HCT116 (cell line): Measurements from ENCODE around the gene OR10H2. TPM values are rescaled to one million over a fixed set of nuclear protein-coding genes. Genes with fewer than 3 reads are reported as not detected.

Experiments
- ATAC-seq: fragments of 200-7000 bp; cut with Tn5 transposase; 2 replicates; pipeline ENCODE4 v1.9.1; 2020; ENCODE audit warnings: mild to moderate bottlenecking, moderate library complexity
- BruUV-seq: library from RNA; stranded (reverse); fragments of 400-500 nt; replicated peaks from 2 replicates; lab custom pipeline; 2021; lab: Mats Ljungman, UMichigan
- CTCF ChIA-PET: fragments of 300-600 bp; sonication (Branson Sonifier 250); formaldehyde crosslinking; loops from one replicate; lab custom pipeline; 2021; ENCODE audit warnings: antibody characterized with exemption; lab: Charles Lee
- POLR2A ChIA-PET: fragments of 300-600, 350-600 bp; sonication (Branson Sonifier 250); formaldehyde crosslinking; loops from one replicate; lab custom pipeline; 2021; ENCODE audit warnings: antibody characterized with exemption; lab: Charles Lee
- RAD21 ChIA-PET, 2 experiments: fragments of 300-600 bp; sonication (Branson Sonifier 250); formaldehyde crosslinking; loops; one replicate each; lab custom pipeline; 2023; ENCODE audit warnings: low total read pairs in 2 of 2; ENCODE audit not compliant: uncharacterized antibody in 2 of 2, unreplicated experiment in 2 of 2, low non-redundant PET in 1 of 2; lab: Charles Lee
- DNase-seq: peaks from one replicate; pipeline ENCODE4 v3.0.0-alpha.2; 2010; ENCODE audit warnings: low read depth, low spot score
- H2AFZ ChIP-seq: fragments of 200-600 bp; shearing (Covaris generic), sonication (generic); 2 replicates; pipeline ENCODE4 v1.6.1; 2017; ENCODE audit warnings: low read depth, mixed run types, mixed read lengths, antibody characterized with exemption, low read length; ENCODE audit not compliant: poor library complexity, severe bottlenecking
- H3K27ac ChIP-seq: 2 replicates; pipeline ENCODE4 v1.5.1; 2012; ENCODE audit warnings: low read depth, low read length
- H3K27me3 ChIP-seq: fragments of 200-600 bp; sonication (generic); 2 replicates; pipeline ENCODE4 v1.6.1; 2016; ENCODE audit warnings: mixed run types, low read length, mixed read lengths; ENCODE audit not compliant: insufficient read depth
- H3K36me3 ChIP-seq, 2 experiments: fragments of 200-500 bp in 1 of 2; fragments of 200-600 bp in 1 of 2; sonication (Bioruptor generic) in 1 of 2; sonication (generic) in 1 of 2; 2 replicates each; pipeline versions ENCODE4 v1.5.1 to v1.6.1; 2014 to 2016; ENCODE audit warnings: low read length in 2 of 2, inconsistent platforms in 1 of 2, mixed read lengths in 1 of 2, mixed run types in 1 of 2; ENCODE audit not compliant: insufficient read depth in 2 of 2, control insufficient read depth in 1 of 2
- H3K4me1 ChIP-seq, 2 experiments: fragments of 200-600 bp in 1 of 2; sonication (generic) in 1 of 2; 2 replicates each; pipeline versions ENCODE4 v1.5.1 to v1.6.1; 2012 to 2017; ENCODE audit warnings: low read length in 2 of 2, inconsistent platforms in 1 of 2, mild to moderate bottlenecking in 1 of 2, mixed read lengths in 1 of 2, mixed run types in 1 of 2, moderate library complexity in 1 of 2; ENCODE audit not compliant: insufficient read depth in 2 of 2, control insufficient read depth in 1 of 2
- H3K4me2 ChIP-seq: fragments of 200-600 bp; sonication (generic); 2 replicates; pipeline ENCODE4 v1.6.1; 2017; ENCODE audit warnings: mixed run types, low read length, mixed read lengths
- H3K4me3 ChIP-seq, 2 experiments: fragments of 200-600 bp in 1 of 2; sonication (generic) in 1 of 2; replicated peaks in 1 of 2; 2 replicates each; pipeline ENCODE4 v1.5.1; 2011 to 2016; ENCODE audit warnings: low read length in 2 of 2, control low read depth in 1 of 2, low read depth in 1 of 2, mild to moderate bottlenecking in 1 of 2, mixed read lengths in 1 of 2, mixed run types in 1 of 2
- H3K79me2 ChIP-seq: fragments of 200-600 bp; sonication (generic); 2 replicates; pipeline ENCODE4 v1.6.1; 2017; ENCODE audit warnings: mild to moderate bottlenecking, mixed run types, low read length, moderate library complexity, mixed read lengths; ENCODE audit not compliant: insufficient read depth
- H3K9ac ChIP-seq: fragments of 200-600 bp; sonication (generic); 2 replicates; pipeline ENCODE4 v1.6.1; 2016; ENCODE audit warnings: low read length, mixed read lengths
- H3K9me2 ChIP-seq: fragments of 200-600 bp; sonication (generic), shearing (Covaris generic); 2 replicates; pipeline ENCODE4 v1.6.1; 2017; ENCODE audit warnings: mixed run types, mild to moderate bottlenecking, moderate library complexity; ENCODE audit not compliant: insufficient read depth
- H3K9me3 ChIP-seq, 2 experiments: fragments of 200-500 bp in 1 of 2; fragments of 200-600 bp in 1 of 2; sonication (Bioruptor generic) in 1 of 2; sonication (generic) in 1 of 2; 2 replicates each; pipeline ENCODE4 v1.6.1; 2014 to 2017; ENCODE audit warnings: low read length in 2 of 2, mixed read lengths in 2 of 2, inconsistent platforms in 1 of 2, low read depth in 1 of 2, mild to moderate bottlenecking in 1 of 2, mixed run types in 1 of 2, moderate library complexity in 1 of 2; ENCODE audit not compliant: control insufficient read depth in 1 of 2, insufficient read depth in 1 of 2
- H4K20me1 ChIP-seq: fragments of 200-600 bp; sonication (generic), shearing (Covaris generic); 2 replicates; pipeline ENCODE4 v1.6.1; 2017; ENCODE audit warnings: mixed run types, mild to moderate bottlenecking, moderate library complexity; ENCODE audit not compliant: insufficient read depth
- ATF3 ChIP-seq: IDR thresholded peaks from 2 replicates; pipeline ENCODE4 v1.6.1; 2012
- CTCF ChIP-seq, 3 experiments: fragments of 200-600 bp in 1 of 3; sonication (generic) in 1 of 3; IDR thresholded peaks in 2 of 3; conservative IDR thresholded peaks in 1 of 3; 2 replicates each; pipeline ENCODE4 v1.5.1; 2012 to 2017; ENCODE audit warnings: low read depth in 2 of 3, low read length in 2 of 3, antibody characterized with exemption in 1 of 3, borderline replicate concordance in 1 of 3, control low read depth in 1 of 3, mild to moderate bottlenecking in 1 of 3, mixed read lengths in 1 of 3, mixed run types in 1 of 3, moderate library complexity in 1 of 3; ENCODE audit not compliant: insufficient read depth in 1 of 3
- EGR1 ChIP-seq: IDR thresholded peaks from 2 replicates; pipeline ENCODE4 v1.6.1; 2012; ENCODE audit warnings: low read depth
- FOSL1 ChIP-seq: IDR thresholded peaks from 2 replicates; pipeline ENCODE4 v1.6.1; 2012; ENCODE audit warnings: low read depth
- JUND ChIP-seq: IDR thresholded peaks from 2 replicates; pipeline ENCODE4 v1.6.1; 2012
- POLR2A ChIP-seq: IDR thresholded peaks from 2 replicates; pipeline ENCODE4 v1.7.0; 2011; ENCODE audit warnings: borderline replicate concordance; ENCODE audit not compliant: insufficient read depth, insufficient read length; ENCODE audit errors: extremely low read depth
- POLR2AphosphoS5 ChIP-seq: IDR thresholded peaks from 2 replicates; pipeline ENCODE4 v1.6.1; 2011; ENCODE audit warnings: mild to moderate bottlenecking, low read depth, low read length, moderate library complexity
- SRF ChIP-seq: IDR thresholded peaks from 2 replicates; pipeline ENCODE4 v1.6.1; 2012; ENCODE audit warnings: low read depth
- TCF7L2 ChIP-seq: IDR thresholded peaks from 2 replicates; pipeline ENCODE4 v1.7.0; 2011; ENCODE audit warnings: borderline replicate concordance, inconsistent platforms; ENCODE audit not compliant: insufficient read depth, insufficient read length; ENCODE audit errors: extremely low read depth
- ZFX ChIP-seq: fragments of 450-650 bp; IDR thresholded peaks from 2 replicates; pipeline ENCODE4 v1.6.1; 2017
- ZNF274 ChIP-seq: fragments of 200-500 bp; sonication (Bioruptor generic); IDR thresholded peaks from 2 replicates; pipeline ENCODE4 v1.6.1; 2014; ENCODE audit warnings: mild to moderate bottlenecking, low read depth, low read length, inconsistent platforms
- intact Hi-C: fragments of 100-400 bp; cut with micrococcal nuclease; formaldehyde crosslinking; loops from 2 replicates; pipeline ENCODE4 v1.10.0; 2022
- total RNA-seq: library from RNA; stranded (reverse); gene quantifications from one replicate; pipeline ENCODE4 v1.2.1, GENCODE V29; 2021; ENCODE audit not compliant: unreplicated experiment

Gene OR10H2
- total RNA-seq, 1 experiment from 2014 or later: not detected

- no peak overlapping the region for H2AFZ ChIP-seq
- no peaks in the 10 kb centered on the region for H3K9me2 ChIP-seq
- H3K79me2 ChIP-seq: no peaks in the 10 kb centered on the region
- CTCF ChIA-PET: no interaction called here
- no peaks in the 10 kb centered on the region for H3K36me3 ChIP-seq
- no peak overlapping the region for H3K27ac ChIP-seq
- H3K9ac ChIP-seq: no peak overlapping the region
- H3K9me3 ChIP-seq: no peaks in the 10 kb centered on the region
- BruUV-seq: no TSS peak
- H3K4me1 ChIP-seq: no peaks in the 10 kb centered on the region
- intact Hi-C loops: no loop called here
- no peaks in the 10 kb centered on the region for H4K20me1 ChIP-seq
- H3K27me3 ChIP-seq: peaks cover 4% of the 10 kb centered on the region
- POLR2A ChIA-PET: no interaction called here
- RAD21 ChIA-PET: no interaction called here
- DNase-seq: no peak
- no peak for ATAC-seq
- H3K4me3 ChIP-seq: no peak overlapping the region
- no peak overlapping the region for H3K4me2 ChIP-seq
- no peak for TF ChIP-seq TCF7L2
- TF ChIP-seq, all 23 proteins: peak for 0
Measured at GRCh38 chr19:15730538-15730937, 2.7 kb downstream of the OR10H2 start.

GRCh38 chr19:15732388-15732787 is 4.6 kb downstream of the OR10H2 start:
- no peak for TF ChIP-seq FOSL1
- no peak for TF ChIP-seq JUND
- TF ChIP-seq ZFX: no peak
- TF ChIP-seq SRF: no peak
- TF ChIP-seq TCF7L2: no peak
- no peak for TF ChIP-seq POLR2A
- no peak for TF ChIP-seq ZNF274
- no peak for TF ChIP-seq EGR1
- TF ChIP-seq CTCF (IDR thresholded peaks at IDR 0.05 in 2 of 3, conservative IDR thresholded peaks at IDR 0.05 in 1 of 3; ENCODE audit: borderline replicate concordance in 1 of 3, insufficient read depth in 1 of 3, low read depth in 2 of 3, low read length in 2 of 3): no peak
- no peak for TF ChIP-seq POLR2AphosphoS5
- no peak for TF ChIP-seq ATF3
- H3K27ac ChIP-seq: no peak overlapping the region
- CTCF ChIA-PET: no interaction called here

More at GRCh38 chr19:15732388-15732787, 4.6 kb downstream of the OR10H2 start:
- no peaks in the 10 kb centered on the region for H3K9me3 ChIP-seq
- H3K4me1 ChIP-seq: no peaks in the 10 kb centered on the region
- ChIA-PET RAD21 (no interaction called here), POLR2A (no interaction called here)
- no peak for ATAC-seq
- no peaks in the 10 kb centered on the region for H3K36me3 ChIP-seq
- H3K9ac ChIP-seq: no peak overlapping the region
- no TSS peak for BruUV-seq
- H3K9me2 ChIP-seq: no peaks in the 10 kb centered on the region
- no peak for DNase-seq
- no peaks in the 10 kb centered on the region for H3K79me2 ChIP-seq
- no peaks in the 10 kb centered on the region for H4K20me1 ChIP-seq
- intact Hi-C loops: no loop called here
- H3K4me2 ChIP-seq: no peak overlapping the region
- no peak overlapping the region for H3K4me3 ChIP-seq
- H3K27me3 ChIP-seq: no peaks in the 10 kb centered on the region
- no peak overlapping the region for H2AFZ ChIP-seq
